Measurements from ENCODE around the gene C10orf90.

The C10orf90 gene

GRCh38 chr10:126454045-126454751 is 216.3 kb downstream of the C10orf90 start:
- no peak overlapping the region for H3K4me2 ChIP-seq (ENCODE audit: low read depth, low read length, poor library complexity, severe bottlenecking)
- no peak overlapping the region for H3K27ac ChIP-seq (ENCODE audit: low read depth, low read length)
- H3K9me3 ChIP-seq (ENCODE audit: insufficient read depth, low read length): no peaks in the 10 kb centered on the region
- no peak for TF ChIP-seq EZH2phosphoT487 (conservative IDR thresholded peaks at IDR 0.05; ENCODE audit: low read length)
- TF ChIP-seq, protein P1, sequence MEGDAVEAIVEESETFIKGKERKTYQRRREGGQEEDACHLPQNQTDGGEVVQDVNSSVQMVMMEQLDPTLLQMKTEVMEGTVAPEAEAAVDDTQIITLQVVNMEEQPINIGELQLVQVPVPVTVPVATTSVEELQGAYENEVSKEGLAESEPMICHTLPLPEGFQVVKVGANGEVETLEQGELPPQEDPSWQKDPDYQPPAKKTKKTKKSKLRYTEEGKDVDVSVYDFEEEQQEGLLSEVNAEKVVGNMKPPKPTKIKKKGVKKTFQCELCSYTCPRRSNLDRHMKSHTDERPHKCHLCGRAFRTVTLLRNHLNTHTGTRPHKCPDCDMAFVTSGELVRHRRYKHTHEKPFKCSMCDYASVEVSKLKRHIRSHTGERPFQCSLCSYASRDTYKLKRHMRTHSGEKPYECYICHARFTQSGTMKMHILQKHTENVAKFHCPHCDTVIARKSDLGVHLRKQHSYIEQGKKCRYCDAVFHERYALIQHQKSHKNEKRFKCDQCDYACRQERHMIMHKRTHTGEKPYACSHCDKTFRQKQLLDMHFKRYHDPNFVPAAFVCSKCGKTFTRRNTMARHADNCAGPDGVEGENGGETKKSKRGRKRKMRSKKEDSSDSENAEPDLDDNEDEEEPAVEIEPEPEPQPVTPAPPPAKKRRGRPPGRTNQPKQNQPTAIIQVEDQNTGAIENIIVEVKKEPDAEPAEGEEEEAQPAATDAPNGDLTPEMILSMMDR (IDR thresholded peaks at IDR 0.05; ENCODE audit: insufficient read depth, low read length, poor library complexity, severe bottlenecking): no peak
- H3K36me3 ChIP-seq (ENCODE audit: low read length): no peaks in the 10 kb centered on the region
- H3K27me3 ChIP-seq (ENCODE audit: low read length): no peaks in the 10 kb centered on the region
- H3K79me2 ChIP-seq (ENCODE audit: insufficient read depth, low read length): no peaks in the 10 kb centered on the region
- H3K9me2 ChIP-seq (replicated peaks; ENCODE audit: insufficient read depth, low read length): no peaks in the 10 kb centered on the region
- no peak overlapping the region for H3K9ac ChIP-seq (ENCODE audit: low read length)
- H4K20me1 ChIP-seq (ENCODE audit: low read depth, low read length): no peaks in the 10 kb centered on the region
- no peak overlapping the region for H3K4me3 ChIP-seq (ENCODE audit: insufficient read depth, low read length, poor library complexity, severe bottlenecking)
- no peak overlapping the region for H2AFZ ChIP-seq (ENCODE audit: low read depth, low read length, severe bottlenecking)
- no peaks in the 10 kb centered on the region for H3F3A ChIP-seq (ENCODE audit: insufficient read depth)

GRCh38 chr10:126452245-126452644 is 218.2 kb downstream of the C10orf90 start:
- Histone ChIP-seq H3K4me3 (ENCODE audit: insufficient read depth, low read length, poor library complexity, severe bottlenecking) (no peak overlapping the region), H3K9ac (ENCODE audit: low read length) (no peak overlapping the region), H3F3A (ENCODE audit: insufficient read depth) (no peaks in the 10 kb centered on the region), H3K9me3 (ENCODE audit: insufficient read depth, low read length) (no peaks in the 10 kb centered on the region), H4K20me1 (ENCODE audit: low read depth, low read length) (no peaks in the 10 kb centered on the region), H3K27ac (ENCODE audit: low read depth, low read length) (no peak overlapping the region), H3K36me3 (ENCODE audit: low read length) (no peaks in the 10 kb centered on the region), H2AFZ (ENCODE audit: low read depth, low read length, severe bottlenecking) (no peak overlapping the region), H3K79me2 (ENCODE audit: insufficient read depth, low read length) (no peaks in the 10 kb centered on the region), H3K4me2 (ENCODE audit: low read depth, low read length, poor library complexity, severe bottlenecking) (no peak overlapping the region), H3K9me2 (replicated peaks; ENCODE audit: insufficient read depth, low read length) (no peaks in the 10 kb centered on the region), H3K27me3 (ENCODE audit: low read length) (no peaks in the 10 kb centered on the region)
- TF ChIP-seq, protein P1 (IDR thresholded peaks at IDR 0.05; ENCODE audit: insufficient read depth, low read length, poor library complexity, severe bottlenecking): no peak
- no peak for TF ChIP-seq EZH2phosphoT487 (conservative IDR thresholded peaks at IDR 0.05; ENCODE audit: low read length)

DNA sequence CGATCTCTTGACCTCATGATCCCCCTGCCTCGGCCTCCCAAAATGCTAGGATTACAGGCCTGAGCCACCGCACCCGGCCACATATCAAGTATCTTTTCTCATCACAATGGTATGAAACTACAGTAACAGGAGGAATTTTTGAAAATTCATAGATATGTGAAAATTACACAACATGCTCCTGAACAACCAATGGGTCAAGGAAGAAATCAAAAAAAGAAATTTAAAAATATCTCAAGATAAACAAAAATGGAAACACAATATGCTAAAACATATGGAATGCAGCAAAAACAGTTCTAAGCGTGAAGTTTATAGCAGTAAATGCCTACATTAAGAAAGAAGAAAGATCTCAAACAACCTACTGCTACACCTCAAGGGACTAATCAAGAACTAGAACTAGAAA is 222.4 kb downstream of the C10orf90 start:
- H3F3A ChIP-seq (ENCODE audit: insufficient read depth): no peaks in the 10 kb centered on the region
- no peaks in the 10 kb centered on the region for H3K9me3 ChIP-seq (ENCODE audit: insufficient read depth, low read length)
- TF ChIP-seq, protein P1 (IDR thresholded peaks at IDR 0.05; ENCODE audit: insufficient read depth, low read length, poor library complexity, severe bottlenecking): no peak
- no peak for TF ChIP-seq EZH2phosphoT487 (conservative IDR thresholded peaks at IDR 0.05; ENCODE audit: low read length)
- H3K9me2 ChIP-seq (replicated peaks; ENCODE audit: insufficient read depth, low read length): no peaks in the 10 kb centered on the region
- H3K27ac ChIP-seq (ENCODE audit: low read depth, low read length): no peak overlapping the region
- no peak overlapping the region for H3K9ac ChIP-seq (ENCODE audit: low read length)
- no peaks in the 10 kb centered on the region for H3K27me3 ChIP-seq (ENCODE audit: low read length)
- H4K20me1 ChIP-seq (ENCODE audit: low read depth, low read length): no peaks in the 10 kb centered on the region
- no peak overlapping the region for H2AFZ ChIP-seq (ENCODE audit: low read depth, low read length, severe bottlenecking)
- H3K79me2 ChIP-seq (ENCODE audit: insufficient read depth, low read length): no peaks in the 10 kb centered on the region
- H3K36me3 ChIP-seq (ENCODE audit: low read length): no peaks in the 10 kb centered on the region
- no peak overlapping the region for H3K4me3 ChIP-seq (ENCODE audit: insufficient read depth, low read length, poor library complexity, severe bottlenecking)
- no peak overlapping the region for H3K4me2 ChIP-seq (ENCODE audit: low read depth, low read length, poor library complexity, severe bottlenecking)

Measured in SU-DHL-6 (cell line).